K562 (cell line): Measurements from ENCODE around the gene ISG20. TPM values are rescaled to one million over a fixed set of nuclear protein-coding genes. Genes with fewer than 3 reads are reported as not detected.

Experiments used
- ATAC-seq: fragments of 200-7000 bp; cut with Tn5 transposase; 3 replicates; pipeline ENCODE4 v1.9.1; 2020; ENCODE audit warnings: moderate library complexity
- BruUV-seq: library from RNA; stranded (reverse); fragments of 400-500 nt; replicated peaks from 2 replicates; lab custom pipeline; 2021; lab: Mats Ljungman, UMichigan
- CTCF ChIA-PET: fragments of 300-600 bp; formaldehyde crosslinking; extraction: SDS; loops from one replicate; lab custom pipeline; 2021; ENCODE audit warnings: low intra/inter-chr PET ratio; lab: Yijun Ruan, JAX
- POLR2A ChIA-PET: fragments of 300-600, 350-650 bp; sonication (Branson Sonifier 250); formaldehyde crosslinking; extraction: SDS; loops from one replicate; lab custom pipeline; 2021; ENCODE audit warnings: antibody characterized with exemption, inconsistent platforms; lab: Yijun Ruan, JAX
- DNase-seq, 4 experiments: peaks; one replicate each; pipeline versions ENCODE4 v3.0.0 to v3.0.0-alpha.2; 2011 to 2018; ENCODE audit warnings: low spot score in 3 of 4, mixed read lengths in 3 of 4; ENCODE audit errors: extremely low read depth in 1 of 4
- FAIRE-seq: peaks from 2 replicates; lab custom pipeline; 2011; peaks lifted over from hg19 to GRCh38; lab: Jason Lieb, UNC
- H2AFZ ChIP-seq: 2 replicates; pipeline ENCODE4 v1.6.0; 2011; ENCODE audit warnings: low read depth, low read length, control low read depth, inconsistent platforms
- H3K27ac ChIP-seq: fragments of 200-600 bp; 3 replicates; pipeline ENCODE4 v1.8.0; 2011; ENCODE audit warnings: low read depth, mild to moderate bottlenecking, control low read depth, inconsistent platforms, low read length, moderate library complexity, mixed read lengths; ENCODE audit errors: extremely low read depth
- H3K27me3 ChIP-seq, 2 experiments: fragments of 300-600 bp in 1 of 2; 2 replicates in 1 of 2; 3 replicates in 1 of 2; pipeline versions ENCODE4 v1.6.0 to v1.8.0; 2011; ENCODE audit warnings: inconsistent platforms in 2 of 2, low read length in 2 of 2, mild to moderate bottlenecking in 1 of 2, mixed read lengths in 1 of 2, moderate library complexity in 1 of 2; ENCODE audit not compliant: control insufficient read depth in 2 of 2, insufficient read depth in 2 of 2
- H3K36me3 ChIP-seq: fragments of 300-600 bp; 3 replicates; pipeline ENCODE4 v1.8.0; 2011; ENCODE audit warnings: mild to moderate bottlenecking, low read length, inconsistent platforms; ENCODE audit not compliant: control insufficient read depth, insufficient read depth
- H3K4me1 ChIP-seq, 2 experiments: fragments of 200-600 bp in 1 of 2; replicated peaks in 1 of 2; 2 replicates in 1 of 2; 3 replicates in 1 of 2; pipeline versions ENCODE4 v1.5.1 to v1.8.0; 2011; ENCODE audit warnings: inconsistent platforms in 2 of 2, low read length in 2 of 2, mild to moderate bottlenecking in 1 of 2, mixed read lengths in 1 of 2, moderate library complexity in 1 of 2; ENCODE audit not compliant: control insufficient read depth in 2 of 2, insufficient read depth in 2 of 2
- H3K4me2 ChIP-seq: 2 replicates; pipeline ENCODE4 v1.6.1; 2011; ENCODE audit warnings: low read length, control low read depth, inconsistent platforms, mixed read lengths; ENCODE audit not compliant: insufficient read depth
- H3K4me3 ChIP-seq: fragments of 200-600 bp; sonication (generic), shearing (Covaris generic); 2 replicates; pipeline ENCODE4 v1.5.1; 2016; ENCODE audit warnings: control low read depth, inconsistent platforms
- H3K79me2 ChIP-seq: fragments of 200-600 bp; 3 replicates; pipeline ENCODE4 v1.8.0; 2011; ENCODE audit warnings: low read length, inconsistent platforms; ENCODE audit not compliant: control insufficient read depth, insufficient read depth
- H3K9ac ChIP-seq, 2 experiments: 2 replicates each; pipeline versions ENCODE4 v1.6.0 to v1.6.1; 2011; ENCODE audit warnings: low read depth in 2 of 2, low read length in 2 of 2, control low read depth in 1 of 2, inconsistent platforms in 1 of 2, mild to moderate bottlenecking in 1 of 2, mixed read lengths in 1 of 2; ENCODE audit not compliant: insufficient read depth in 1 of 2
- H3K9me1 ChIP-seq: one replicate; pipeline ENCODE4 v1.6.0; 2011; ENCODE audit warnings: inconsistent platforms, mild to moderate bottlenecking, low read length, moderate library complexity; ENCODE audit not compliant: control insufficient read depth, insufficient read depth
- H3K9me3 ChIP-seq: replicated peaks from 2 replicates; pipeline ENCODE4 v1.5.1; 2011; ENCODE audit warnings: low read depth, low read length, inconsistent platforms; ENCODE audit not compliant: control insufficient read depth, insufficient read depth
- H4K20me1 ChIP-seq: replicated peaks from 2 replicates; pipeline ENCODE4 v1.6.1; 2011; ENCODE audit warnings: low read length, inconsistent platforms, mixed read lengths; ENCODE audit not compliant: control insufficient read depth, insufficient read depth
- ETV6 ChIP-seq, 3 experiments: fragments of 150-350 bp in 1 of 3; sonication (generic) in 1 of 3; formaldehyde crosslinking in 1 of 3; IDR thresholded peaks; 2 replicates each; pipeline versions ENCODE4 v1.6.1 to v1.8.0; 2014 to 2022; ENCODE audit warnings: borderline replicate concordance in 2 of 3, low read depth in 2 of 3, antibody characterized with exemption in 1 of 3, low read length in 1 of 3, mild to moderate bottlenecking in 1 of 3, missing genetic modification reagents in 1 of 3
- FIP1L1 ChIP-seq: fragments of 200-400 bp; formaldehyde crosslinking; IDR thresholded peaks from 2 replicates; pipeline ENCODE4 v1.6.1; 2018; ENCODE audit warnings: mild to moderate bottlenecking, low read depth, low read length; ENCODE audit not compliant: poor library complexity, severe bottlenecking
- SIX5 ChIP-seq, 2 experiments: IDR thresholded peaks; 2 replicates each; pipeline ENCODE4 v1.6.1; 2011; ENCODE audit warnings: low read length in 2 of 2, borderline replicate concordance in 1 of 2, low read depth in 1 of 2, mild to moderate bottlenecking in 1 of 2, moderate library complexity in 1 of 2; ENCODE audit not compliant: insufficient read depth in 1 of 2
- ZNF12 ChIP-seq: sonication (generic); formaldehyde crosslinking; IDR thresholded peaks from 2 replicates; pipeline ENCODE4 v1.4.0; 2020; ENCODE audit warnings: mild to moderate bottlenecking, missing genetic modification reagents
- ZNF282 ChIP-seq: sonication (generic); formaldehyde crosslinking; IDR thresholded peaks from 2 replicates; pipeline ENCODE4 v1.8.1; 2023; ENCODE audit warnings: missing genetic modification reagents
- ZNF431 ChIP-seq: sonication (generic); formaldehyde crosslinking; IDR thresholded peaks from 2 replicates; pipeline ENCODE4 v1.8.0; 2022; ENCODE audit warnings: mild to moderate bottlenecking, missing genetic modification reagents
- WGBS: fragments of 100-300 bp; shearing (Covaris generic); methylation state at CpG from one replicate; pipeline ENCODE4 v1.1.6; 2016; ENCODE audit warnings: low coverage, mixed read lengths; ENCODE audit not compliant: insufficient coverage; ENCODE audit errors: missing lambda C conversion rate; 5-methylcytosine and 5-hydroxymethylcytosine counted together
- in situ Hi-C: fragments of 300-500 bp; cut with MboI; formaldehyde crosslinking; loops from 4 replicates; pipeline ENCODE4 v1.15.0; 2018; ENCODE audit warnings: inconsistent platforms, mixed read lengths
- intact Hi-C: fragments of 100-400 bp; cut with micrococcal nuclease; formaldehyde crosslinking; loops from 2 replicates; pipeline ENCODE4 v1.14.2; 2022
- polyA plus RNA-seq, 8 experiments: library from polyadenylated mRNA; depleted of rRNA in 4 of 8; stranded (reverse) in 5 of 8; unstranded in 3 of 8; fragments of >200 nt; fragmentation: Nextera tagmentation in 2 of 8; fragmentation: Illumina TruSeq in 1 of 8; extraction: Ambion mirVana in 2 of 8; extraction: Trizol in 1 of 8; gene quantifications; 2 replicates each; pipeline versions ENCODE4 v1.2.1 to v1.2.3, GENCODE V29; 2011 to 2014; ENCODE audit warnings: inconsistent platforms in 1 of 8, missing spikeins in 1 of 8
- total RNA-seq, 7 experiments: library from RNA; depleted of rRNA in 6 of 7; stranded (reverse); fragments of >200 nt in 6 of 7; fragmentation: Illumina TruSeq in 2 of 7; extraction: Trizol in 2 of 7; gene quantifications; 2 replicates each; pipeline versions ENCODE4 v1.2.1 to v1.2.3, GENCODE V29; 2011 to 2021; ENCODE audit warnings: low replicate concordance in 1 of 7
- TF ChIP-seq, protein P1 (sequence below): sonication (generic); formaldehyde crosslinking; IDR thresholded peaks from 2 replicates; pipeline ENCODE4 v1.8.0; 2022; ENCODE audit warnings: missing genetic modification reagents, mild to moderate bottlenecking, moderate library complexity, borderline replicate concordance
- TF ChIP-seq, protein P2 (sequence below): fragments of 450-650 bp; IDR thresholded peaks from 2 replicates; pipeline ENCODE4 v1.6.1; 2017; ENCODE audit warnings: mild to moderate bottlenecking, moderate library complexity
- TF ChIP-seq, protein P3 (sequence below): fragments of 250-450 bp; sonication (Bioruptor Pico); IDR thresholded peaks from 2 replicates; pipeline ENCODE4 v1.4.0; 2020; ENCODE audit warnings: mild to moderate bottlenecking, moderate library complexity

Gene ISG20
- total and polyA plus RNA-seq, 9 of the 15 experiments (the other 6 are each of a cell fraction or from before 2014, with no cell fraction given) = 0.06 to 2.1 (median 1.00) TPM

DNA sequence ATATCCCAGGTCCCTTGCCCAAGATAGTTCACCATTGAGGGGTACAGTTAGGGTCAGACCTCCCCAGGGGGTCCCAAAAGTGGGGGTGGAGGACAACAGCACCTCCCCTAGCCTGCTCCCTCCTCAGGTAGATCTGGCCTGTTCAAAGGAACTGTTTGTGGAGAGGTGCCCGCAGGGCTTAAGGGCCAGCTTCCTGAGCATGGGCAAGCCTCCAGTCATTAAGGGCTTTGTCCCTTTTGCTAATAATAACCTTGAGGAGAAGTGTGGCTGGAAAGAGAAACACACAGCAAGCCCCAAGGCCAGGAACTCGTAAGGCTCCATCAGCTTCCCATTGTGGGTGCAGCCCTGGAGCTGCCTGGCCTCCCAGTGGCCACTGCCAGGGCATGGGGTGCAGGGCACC lies 47.4 kb downstream of the ISG20 start:
- intact Hi-C loops (no loop called here), in situ Hi-C loops (no loop called here)
- H3K9ac ChIP-seq = no peak overlapping the region
- no peaks in the 10 kb centered on the region for H3K36me3 ChIP-seq
- H3K27ac ChIP-seq = no peak overlapping the region
- DNase-seq (no peak), ATAC-seq (no peak), FAIRE-seq (no peak)
- H3K4me1 ChIP-seq = peaks cover 0 to 5% of the 10 kb centered on the region in 2 experiments; a peak in 2 of 5 replicates
- POLR2A ChIA-PET = interaction anchor here (0.6 to 0.7 kb wide), 2 partner anchors 10 to 320 kb away, joined by 3 to 4 read pairs; no protein-coding TSS in a partner anchor
- no peak overlapping the region for H3K4me3 ChIP-seq
- no peaks in the 10 kb centered on the region; the same call in 1 of the 2 replicates for H4K20me1 ChIP-seq
- CTCF ChIA-PET = no interaction called here
- no TSS peak for BruUV-seq
- TF ChIP-seq, protein P1, sequence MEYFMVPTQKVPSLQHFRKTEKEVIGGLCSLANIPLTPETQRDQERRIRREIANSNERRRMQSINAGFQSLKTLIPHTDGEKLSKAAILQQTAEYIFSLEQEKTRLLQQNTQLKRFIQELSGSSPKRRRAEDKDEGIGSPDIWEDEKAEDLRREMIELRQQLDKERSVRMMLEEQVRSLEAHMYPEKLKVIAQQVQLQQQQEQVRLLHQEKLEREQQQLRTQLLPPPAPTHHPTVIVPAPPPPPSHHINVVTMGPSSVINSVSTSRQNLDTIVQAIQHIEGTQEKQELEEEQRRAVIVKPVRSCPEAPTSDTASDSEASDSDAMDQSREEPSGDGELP (CRISPR knock-in tag) = no peak
- no peak for TF ChIP-seq ZNF12 (CRISPR knock-in tag)
- no peak for TF ChIP-seq ZNF431
- no peak for TF ChIP-seq FIP1L1
- TF ChIP-seq ZNF282 (CRISPR knock-in tag) = no peak
- TF ChIP-seq, protein P2, sequence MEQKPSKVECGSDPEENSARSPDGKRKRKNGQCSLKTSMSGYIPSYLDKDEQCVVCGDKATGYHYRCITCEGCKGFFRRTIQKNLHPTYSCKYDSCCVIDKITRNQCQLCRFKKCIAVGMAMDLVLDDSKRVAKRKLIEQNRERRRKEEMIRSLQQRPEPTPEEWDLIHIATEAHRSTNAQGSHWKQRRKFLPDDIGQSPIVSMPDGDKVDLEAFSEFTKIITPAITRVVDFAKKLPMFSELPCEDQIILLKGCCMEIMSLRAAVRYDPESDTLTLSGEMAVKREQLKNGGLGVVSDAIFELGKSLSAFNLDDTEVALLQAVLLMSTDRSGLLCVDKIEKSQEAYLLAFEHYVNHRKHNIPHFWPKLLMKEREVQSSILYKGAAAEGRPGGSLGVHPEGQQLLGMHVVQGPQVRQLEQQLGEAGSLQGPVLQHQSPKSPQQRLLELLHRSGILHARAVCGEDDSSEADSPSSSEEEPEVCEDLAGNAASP = no peak
- TF ChIP-seq, protein P3, sequence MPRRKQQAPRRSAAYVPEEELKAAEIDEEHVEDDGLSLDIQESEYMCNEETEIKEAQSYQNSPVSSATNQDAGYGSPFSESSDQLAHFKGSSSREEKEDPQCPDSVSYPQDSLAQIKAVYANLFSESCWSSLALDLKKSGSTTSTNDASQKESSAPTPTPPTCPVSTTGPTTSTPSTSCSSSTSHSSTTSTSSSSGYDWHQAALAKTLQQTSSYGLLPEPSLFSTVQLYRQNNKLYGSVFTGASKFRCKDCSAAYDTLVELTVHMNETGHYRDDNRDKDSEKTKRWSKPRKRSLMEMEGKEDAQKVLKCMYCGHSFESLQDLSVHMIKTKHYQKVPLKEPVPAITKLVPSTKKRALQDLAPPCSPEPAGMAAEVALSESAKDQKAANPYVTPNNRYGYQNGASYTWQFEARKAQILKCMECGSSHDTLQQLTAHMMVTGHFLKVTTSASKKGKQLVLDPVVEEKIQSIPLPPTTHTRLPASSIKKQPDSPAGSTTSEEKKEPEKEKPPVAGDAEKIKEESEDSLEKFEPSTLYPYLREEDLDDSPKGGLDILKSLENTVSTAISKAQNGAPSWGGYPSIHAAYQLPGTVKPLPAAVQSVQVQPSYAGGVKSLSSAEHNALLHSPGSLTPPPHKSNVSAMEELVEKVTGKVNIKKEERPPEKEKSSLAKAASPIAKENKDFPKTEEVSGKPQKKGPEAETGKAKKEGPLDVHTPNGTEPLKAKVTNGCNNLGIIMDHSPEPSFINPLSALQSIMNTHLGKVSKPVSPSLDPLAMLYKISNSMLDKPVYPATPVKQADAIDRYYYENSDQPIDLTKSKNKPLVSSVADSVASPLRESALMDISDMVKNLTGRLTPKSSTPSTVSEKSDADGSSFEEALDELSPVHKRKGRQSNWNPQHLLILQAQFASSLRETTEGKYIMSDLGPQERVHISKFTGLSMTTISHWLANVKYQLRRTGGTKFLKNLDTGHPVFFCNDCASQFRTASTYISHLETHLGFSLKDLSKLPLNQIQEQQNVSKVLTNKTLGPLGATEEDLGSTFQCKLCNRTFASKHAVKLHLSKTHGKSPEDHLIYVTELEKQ (CRISPR knock-in tag) = no peak
- TF ChIP-seq SIX5 (IDR thresholded peaks at IDR 0.05; ENCODE audit: borderline replicate concordance in 1 of 2, insufficient read depth in 1 of 2, low read depth in 1 of 2, low read length in 2 of 2) = no peak
- no peak for TF ChIP-seq ETV6 (IDR thresholded peaks at IDR 0.05; ENCODE audit: borderline replicate concordance in 1 of 2, low read depth in 2 of 2, low read length in 1 of 2)
- TF ChIP-seq ETV6 (CRISPR knock-in tag; IDR thresholded peaks at IDR 0.05; ENCODE audit: borderline replicate concordance) = no peak
- no peak overlapping the region for H3K4me2 ChIP-seq
- WGBS = 0% methylated on average over 2 of the region's 2 CpGs
- no peaks in the 10 kb centered on the region for H3K9me3 ChIP-seq
- no peaks in the 10 kb centered on the region for H3K9me1 ChIP-seq
- H3K79me2 ChIP-seq = no peaks in the 10 kb centered on the region
- peaks cover 10 to 53% of the 10 kb centered on the region in 2 experiments; a peak in 3 of 5 replicates for H3K27me3 ChIP-seq
- no peak overlapping the region for H2AFZ ChIP-seq
